ENCODE measurements around the gene MBLAC2.

MBLAC2 gene

GRCh38 chr5:90461288-90461687 lies 13.3 kb downstream of the MBLAC2 start:
- no peak for DNase-seq

GRCh38 chr5:90446961-90447360 lies 27.6 kb downstream of the MBLAC2 start:
- no peak for DNase-seq

GRCh38 chr5:90440644-90441043 lies 33.9 kb downstream of the MBLAC2 start:
- DNase-seq, result no peak

GRCh38 chr5:90438100-90438499 lies 36.5 kb downstream of the MBLAC2 start:
- no peak for DNase-seq

- DNase-seq, result no peak
Observed at GRCh38 chr5:90437663-90438062, 36.9 kb downstream of the MBLAC2 start.

- peak; percentile 23 to 56 (median 42) for DNase-seq
Observed at GRCh38 chr5:90434116-90434714, 40.4 kb downstream of the MBLAC2 start.

- DNase-seq, result no peak
Observed at GRCh38 chr5:90424245-90424644, 50.3 kb downstream of the MBLAC2 start.

GRCh38 chr5:90421136-90421535 lies 53.4 kb downstream of the MBLAC2 start:
- no peak for DNase-seq

- DNase-seq, result no peak
Observed at GRCh38 chr5:90418214-90418613, 56.4 kb downstream of the MBLAC2 start.

GRCh38 chr5:90410178-90410762 lies 64.3 kb downstream of the MBLAC2 start:
- DNase-seq, result peak in 3 of 4 experiments; percentile 4 to 24 (median 10)

- peak; percentile 96 to 98 (median 97) for DNase-seq
Observed at GRCh38 chr5:90409318-90410177, 65.0 kb downstream of the MBLAC2 start, which contains the start of gene CETN3. Gene CETN3 (minus strand): TSS chr5:90409756. CDS start chr5:90409661, 95 bp downstream.

- no peak for DNase-seq
Observed at GRCh38 chr5:90408571-90409317, 65.8 kb downstream of the MBLAC2 start.

Measured in suppressor macrophage (primary cell).